Measurements from ENCODE around the gene SERPINB6. TPM values are rescaled to one million over a fixed set of nuclear protein-coding genes. Genes with fewer than 3 reads are reported as not detected.

Gene SERPINB6
- total and polyA plus RNA-seq, 9 of the 15 experiments (the other 6 are each of a cell fraction or from before 2014, with no cell fraction given): 86.6 to 211 (median 143) TPM

- TF ChIP-seq PBX2 (CRISPR knock-in tag; IDR thresholded peaks at IDR 0.05; ENCODE audit: low read depth) (no peak), PBX2 (tag; conservative IDR thresholded peaks at IDR 0.05; ENCODE audit: low read depth) (peak; percentile 76), SMARCE1 (IDR thresholded peaks at IDR 0.05) (peak; percentile 85), THRB (CRISPR knock-in tag; conservative IDR thresholded peaks at IDR 0.05) (no peak), HDAC1 (IDR thresholded peaks at IDR 0.05) (peak in 1 of 2 experiments; percentile 88; a peak in 2 of 4 replicates), CEBPB (tag; IDR thresholded peaks at IDR 0.05) (peak; percentile 81), EP400 (IDR thresholded peaks at IDR 0.05) (peak; percentile 89), KHSRP (IDR thresholded peaks at IDR 0.05) (no peak), ZNF395 (CRISPR knock-in tag; IDR thresholded peaks at IDR 0.05) (peak; percentile 77), TAF15 (IDR thresholded peaks at IDR 0.05; ENCODE audit: low read depth, low read length) (no peak), PTRF (tag; IDR thresholded peaks at IDR 0.05) (no peak), NFIC (IDR thresholded peaks at IDR 0.05) (peak; percentile 59), ZNF354B (CRISPR knock-in tag; IDR thresholded peaks at IDR 0.05) (0 out of 2 replicates have a peak, but pooled peaks have one; percentile 16), MYBL2 (IDR thresholded peaks at IDR 0.05; ENCODE audit: low read depth) (peak; percentile 44; the same call in 1 of the 2 replicates), MYBL2 (CRISPR knock-in tag; IDR thresholded peaks at IDR 0.05; ENCODE audit: borderline replicate concordance) (no peak), ZNF449 (CRISPR knock-in tag; IDR thresholded peaks at IDR 0.05) (no peak), POLR2AphosphoS2 (IDR thresholded peaks at IDR 0.05; ENCODE audit: low read length) (0 out of 2 replicates have a peak, but pooled peaks have one; percentile 65), SMAD2 (IDR thresholded peaks at IDR 0.05; ENCODE audit: low read depth, low read length) (no peak), MED1 (CRISPR knock-in tag; IDR thresholded peaks at IDR 0.05; ENCODE audit: borderline replicate concordance) (no peak), NR1H2 (CRISPR knock-in tag; IDR thresholded peaks at IDR 0.05) (no peak; the same call in 1 of the 2 replicates), LCOR (CRISPR knock-in tag; IDR thresholded peaks at IDR 0.05) (peak; percentile 80), SMARCB1 (IDR thresholded peaks at IDR 0.05; ENCODE audit: insufficient read length, low read depth) (peak; percentile 89), CHD2 (IDR thresholded peaks at IDR 0.05; ENCODE audit: low read depth, low read length) (no peak), TEAD4 (IDR thresholded peaks at IDR 0.05; ENCODE audit: low read length) (peak; percentile 74), TEAD4 (CRISPR knock-in tag; IDR thresholded peaks at IDR 0.05; ENCODE audit: borderline replicate concordance) (no peak)
Observed at GRCh38 chr6:3001773-3002293, 30.5 kb upstream of the SERPINB6 start (continued).

Data from K562 (cell line).